ENCODE data around the gene FKBP5.
"Not testable (repeated sequence)": the region's sequence is repeated elsewhere in the genome, so short reads cannot be mapped to it uniquely, and the experiment has no call there.

The FKBP5 gene

GRCh38 chr6:35686436-35686835 is 2.3 kb downstream of the FKBP5 start:
- FAIRE-seq = no peak
- TF ChIP-seq POLR2AphosphoS5 (IDR thresholded peaks at IDR 0.05; ENCODE audit: low read depth, low read length) (no peak), POLR2A (IDR thresholded peaks at IDR 0.05; ENCODE audit: low read depth, low read length) (no peak), TAF1 (IDR thresholded peaks at IDR 0.05; ENCODE audit: borderline replicate concordance, low read depth, low read length) (no peak)
- no peak for DNase-seq (ENCODE audit: insufficient read length)

GRCh38 chr6:35683267-35683666 is 5.4 kb downstream of the FKBP5 start:
- DNase-seq (ENCODE audit: insufficient read length) = no peak
- no peak for TF ChIP-seq POLR2AphosphoS5 (IDR thresholded peaks at IDR 0.05; ENCODE audit: low read depth, low read length)
- no peak for TF ChIP-seq TAF1 (IDR thresholded peaks at IDR 0.05; ENCODE audit: borderline replicate concordance, low read depth, low read length)
- no peak for TF ChIP-seq POLR2A (IDR thresholded peaks at IDR 0.05; ENCODE audit: low read depth, low read length)
- no peak for FAIRE-seq

GRCh38 chr6:35681298-35681697 is 7.4 kb downstream of the FKBP5 start:
- DNase-seq (ENCODE audit: insufficient read length) (no peak), FAIRE-seq (no peak)
- no peak for TF ChIP-seq POLR2AphosphoS5 (IDR thresholded peaks at IDR 0.05; ENCODE audit: low read depth, low read length)
- no peak for TF ChIP-seq TAF1 (IDR thresholded peaks at IDR 0.05; ENCODE audit: borderline replicate concordance, low read depth, low read length)
- no peak for TF ChIP-seq POLR2A (IDR thresholded peaks at IDR 0.05; ENCODE audit: low read depth, low read length)

- TF ChIP-seq POLR2A (IDR thresholded peaks at IDR 0.05; ENCODE audit: low read depth, low read length) (no peak), POLR2AphosphoS5 (IDR thresholded peaks at IDR 0.05; ENCODE audit: low read depth, low read length) (no peak), TAF1 (IDR thresholded peaks at IDR 0.05; ENCODE audit: borderline replicate concordance, low read depth, low read length) (no peak)
- FAIRE-seq (no peak), DNase-seq (ENCODE audit: insufficient read length) (no peak)
These were observed 9.3 kb downstream of the FKBP5 start for GRCh38 chr6:35679399-35679798.

GRCh38 chr6:35678814-35679213 is 9.9 kb downstream of the FKBP5 start:
- FAIRE-seq (no peak), DNase-seq (ENCODE audit: insufficient read length) (no peak)
- TF ChIP-seq TAF1 (IDR thresholded peaks at IDR 0.05; ENCODE audit: borderline replicate concordance, low read depth, low read length) (no peak), POLR2A (IDR thresholded peaks at IDR 0.05; ENCODE audit: low read depth, low read length) (no peak), POLR2AphosphoS5 (IDR thresholded peaks at IDR 0.05; ENCODE audit: low read depth, low read length) (no peak)

- DNase-seq (ENCODE audit: insufficient read length) (no peak), FAIRE-seq (no peak)
- TF ChIP-seq TAF1 (IDR thresholded peaks at IDR 0.05; ENCODE audit: borderline replicate concordance, low read depth, low read length) (no peak), POLR2AphosphoS5 (IDR thresholded peaks at IDR 0.05; ENCODE audit: low read depth, low read length) (no peak), POLR2A (IDR thresholded peaks at IDR 0.05; ENCODE audit: low read depth, low read length) (no peak)
These were observed 10.6 kb downstream of the FKBP5 start for GRCh38 chr6:35678021-35678654.

GRCh38 chr6:35677456-35677855 is 11.3 kb downstream of the FKBP5 start:
- TF ChIP-seq POLR2A (IDR thresholded peaks at IDR 0.05; ENCODE audit: low read depth, low read length) = no peak
- TF ChIP-seq POLR2AphosphoS5 (IDR thresholded peaks at IDR 0.05; ENCODE audit: low read depth, low read length) = no peak
- no peak for TF ChIP-seq TAF1 (IDR thresholded peaks at IDR 0.05; ENCODE audit: borderline replicate concordance, low read depth, low read length)
- FAIRE-seq (no peak), DNase-seq (ENCODE audit: insufficient read length) (no peak)

GRCh38 chr6:35675871-35676459 is 12.8 kb downstream of the FKBP5 start:
- FAIRE-seq (no peak), DNase-seq (ENCODE audit: insufficient read length) (no peak)
- TF ChIP-seq POLR2AphosphoS5 (IDR thresholded peaks at IDR 0.05; ENCODE audit: low read depth, low read length) = no peak
- TF ChIP-seq TAF1 (IDR thresholded peaks at IDR 0.05; ENCODE audit: borderline replicate concordance, low read depth, low read length) = no peak
- no peak for TF ChIP-seq POLR2A (IDR thresholded peaks at IDR 0.05; ENCODE audit: low read depth, low read length)

GRCh38 chr6:35674594-35674993 is 14.1 kb downstream of the FKBP5 start:
- FAIRE-seq (no peak), DNase-seq (ENCODE audit: insufficient read length) (no peak)
- TF ChIP-seq POLR2A (IDR thresholded peaks at IDR 0.05; ENCODE audit: low read depth, low read length) = no peak
- no peak for TF ChIP-seq POLR2AphosphoS5 (IDR thresholded peaks at IDR 0.05; ENCODE audit: low read depth, low read length)
- no peak for TF ChIP-seq TAF1 (IDR thresholded peaks at IDR 0.05; ENCODE audit: borderline replicate concordance, low read depth, low read length)

GRCh38 chr6:35673755-35674154 is 15.0 kb downstream of the FKBP5 start:
- no peak for FAIRE-seq
- TF ChIP-seq TAF1 (IDR thresholded peaks at IDR 0.05; ENCODE audit: borderline replicate concordance, low read depth, low read length) = no peak
- no peak for TF ChIP-seq POLR2A (IDR thresholded peaks at IDR 0.05; ENCODE audit: low read depth, low read length)
- TF ChIP-seq POLR2AphosphoS5 (IDR thresholded peaks at IDR 0.05; ENCODE audit: low read depth, low read length) = no peak
- no peak for DNase-seq (ENCODE audit: insufficient read length)

- FAIRE-seq; DNase-seq (ENCODE audit: insufficient read length): not testable (repeated sequence)
These were observed 15.4 kb downstream of the FKBP5 start for GRCh38 chr6:35673284-35673666.

- FAIRE-seq; DNase-seq (ENCODE audit: insufficient read length): not testable (repeated sequence)
These were observed 18.3 kb downstream of the FKBP5 start for GRCh38 chr6:35670453-35670852.

Measured in GM12892 (cell line).